ENCODE results near the gene NEK11. TPM values are rescaled to one million over a fixed set of nuclear protein-coding genes. Genes with fewer than 3 reads are reported as not detected.

The NEK11 gene
- total RNA-seq: 14.4 and 28.6 TPM in 2 replicates

- DNase-seq (ENCODE audit: low read depth): peak; percentile 69
Measured at GRCh38 chr3:131026321-131027151, at the start of gene NEK11, which contains the start of gene ASTE1. TSS of gene NEK11 (plus strand) at chr3:131026877. CDS start at chr3:131029709, 2,832 bp downstream. TSS of gene ASTE1 (minus strand) at chr3:131026825. CDS start at chr3:131025306, 1,519 bp downstream.

GRCh38 chr3:130979117-130979516 is 47.6 kb upstream of the NEK11 start:
- DNase-seq (ENCODE audit: low read depth): no peak

- DNase-seq (ENCODE audit: low read depth): no peak
Measured at GRCh38 chr3:130981469-130981868, 45.2 kb upstream of the NEK11 start.

GRCh38 chr3:130990282-130990681 is 36.4 kb upstream of the NEK11 start:
- DNase-seq (ENCODE audit: low read depth): no peak

GRCh38 chr3:130991126-130991525 is 35.6 kb upstream of the NEK11 start:
- no peak for DNase-seq (ENCODE audit: low read depth)

GRCh38 chr3:130992344-130992743 is 34.3 kb upstream of the NEK11 start:
- DNase-seq (ENCODE audit: low read depth): no peak

- peak; percentile 23 for DNase-seq (ENCODE audit: low read depth)
Measured at GRCh38 chr3:130997289-130997688, 29.4 kb upstream of the NEK11 start.

- no peak for DNase-seq (ENCODE audit: low read depth)
Measured at GRCh38 chr3:131001071-131001470, 25.6 kb upstream of the NEK11 start.

- DNase-seq (ENCODE audit: low read depth): no peak
Measured at GRCh38 chr3:131004603-131005002, 22.1 kb upstream of the NEK11 start.

- no peak for DNase-seq (ENCODE audit: low read depth)
Measured at GRCh38 chr3:131007256-131007655, 19.4 kb upstream of the NEK11 start.

GRCh38 chr3:131007782-131008181 is 18.9 kb upstream of the NEK11 start:
- no peak for DNase-seq (ENCODE audit: low read depth)

- no peak for DNase-seq (ENCODE audit: low read depth)
Measured at GRCh38 chr3:131008326-131008725, 18.4 kb upstream of the NEK11 start.

- no peak for DNase-seq (ENCODE audit: low read depth)
Measured at GRCh38 chr3:131009698-131010097, 17.0 kb upstream of the NEK11 start.

- DNase-seq (ENCODE audit: low read depth): no peak
Measured at GRCh38 chr3:131018970-131019369, 7.7 kb upstream of the NEK11 start.

GRCh38 chr3:131020122-131020693 is 6.5 kb upstream of the NEK11 start:
- no peak for DNase-seq (ENCODE audit: low read depth)

- DNase-seq (ENCODE audit: low read depth): no peak
Measured at GRCh38 chr3:131025539-131025938, 1.1 kb upstream of the NEK11 start.

- no peak for DNase-seq (ENCODE audit: low read depth)
Measured at GRCh38 chr3:131028844-131029243, 2.2 kb downstream of the NEK11 start.

GRCh38 chr3:131031660-131032059 is 5.0 kb downstream of the NEK11 start:
- DNase-seq (ENCODE audit: low read depth): no peak

GRCh38 chr3:131033480-131034080 is 6.9 kb downstream of the NEK11 start:
- peak; percentile 47 for DNase-seq (ENCODE audit: low read depth)

GRCh38 chr3:131036200-131036816 is 9.6 kb downstream of the NEK11 start:
- peak; percentile 28 for DNase-seq (ENCODE audit: low read depth)

- no peak for DNase-seq (ENCODE audit: low read depth)
Measured at GRCh38 chr3:131036986-131037385, 10.3 kb downstream of the NEK11 start.

- DNase-seq (ENCODE audit: low read depth): no peak
Measured at GRCh38 chr3:131038326-131038725, 11.6 kb downstream of the NEK11 start.
